T-helper 1 cell (primary cell): ENCODE measurements around the gene THSD7B.

ENCODE experiments used
- DNase-seq, 5 donors: peaks; one replicate each; pipeline ENCODE4 v3.0.0-alpha.2; 2012 to 2020

Gene THSD7B

GRCh38 chr2:137405496-137405895 is 640.2 kb downstream of the THSD7B start:
- no peak for DNase-seq

DNA sequence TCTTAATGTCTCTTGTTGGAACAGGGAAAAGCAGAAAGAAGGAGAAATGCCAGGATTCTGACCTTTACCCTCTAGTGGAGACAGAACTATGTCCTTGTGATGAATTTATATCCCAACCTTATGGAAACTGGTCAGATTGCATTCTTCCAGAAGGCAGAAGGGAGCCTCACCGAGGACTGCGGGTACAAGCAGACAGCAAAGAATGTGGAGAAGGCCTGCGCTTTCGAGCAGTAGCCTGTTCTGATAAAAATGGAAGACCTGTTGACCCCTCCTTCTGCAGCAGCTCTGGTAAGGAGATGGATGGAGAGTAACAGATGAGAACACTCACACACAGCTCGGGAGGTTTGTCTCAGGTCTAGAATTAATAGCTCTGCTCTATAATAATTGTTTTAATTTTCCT is 646.2 kb downstream of the THSD7B start:
- DNase-seq: no peak

DNA sequence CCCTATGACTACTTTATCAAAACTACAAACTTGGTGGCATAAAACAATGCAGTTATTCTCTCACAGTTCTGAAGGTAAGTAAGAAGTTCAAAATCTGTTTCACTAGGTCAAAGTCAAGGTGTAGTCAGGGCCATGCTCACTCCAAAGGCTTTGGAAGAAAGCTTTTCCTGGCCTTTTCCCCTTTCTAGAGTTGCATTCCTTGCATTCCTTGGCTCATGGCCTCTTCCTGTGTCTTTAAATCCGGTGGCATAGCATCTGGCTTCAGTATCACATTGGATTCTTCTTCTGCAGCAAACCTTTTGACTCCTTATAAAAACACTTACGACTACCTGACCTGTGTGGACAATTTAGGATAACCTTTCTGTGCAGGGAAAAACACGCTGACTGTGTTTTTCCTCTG is 655.4 kb downstream of the THSD7B start:
- DNase-seq: no peak

DNA sequence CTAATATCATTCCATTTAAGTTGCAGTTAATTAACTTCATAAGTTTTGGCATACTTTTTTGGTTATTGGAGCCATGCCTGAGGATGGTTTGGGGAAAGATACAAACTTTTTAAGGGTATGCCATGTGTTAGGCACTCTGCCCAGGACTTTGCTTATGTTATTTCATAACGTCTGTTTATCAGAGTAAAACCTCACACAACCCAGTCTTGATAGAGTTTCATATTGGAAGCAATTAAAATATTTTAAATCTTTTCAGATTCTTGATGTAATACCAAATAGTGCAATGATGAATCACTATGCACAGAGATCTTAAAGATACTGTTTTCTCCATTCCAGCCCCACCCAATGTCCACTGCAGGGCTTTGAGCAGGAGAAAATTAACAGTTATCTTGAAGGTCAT is 669.8 kb downstream of the THSD7B start:
- no peak for DNase-seq

DNA sequence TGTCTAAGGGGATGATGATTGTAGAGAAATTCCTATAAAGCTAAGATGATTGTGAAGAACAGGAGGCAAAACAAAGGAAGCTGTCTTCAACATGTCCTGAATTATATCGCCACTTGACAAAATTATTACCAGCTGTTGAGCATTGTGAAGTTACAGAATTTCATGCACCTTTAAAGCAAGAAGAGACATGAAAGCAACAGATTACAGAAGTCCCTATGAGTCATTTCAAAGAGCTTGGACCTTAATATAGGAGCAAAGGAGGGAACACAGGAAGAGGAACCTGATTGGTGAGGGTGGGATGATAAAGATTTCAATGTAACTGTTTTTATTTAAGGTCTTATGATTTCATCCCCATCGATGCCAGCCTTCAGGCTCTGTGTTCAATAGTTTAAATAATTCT is 672.0 kb downstream of the THSD7B start:
- no peak for DNase-seq

DNA sequence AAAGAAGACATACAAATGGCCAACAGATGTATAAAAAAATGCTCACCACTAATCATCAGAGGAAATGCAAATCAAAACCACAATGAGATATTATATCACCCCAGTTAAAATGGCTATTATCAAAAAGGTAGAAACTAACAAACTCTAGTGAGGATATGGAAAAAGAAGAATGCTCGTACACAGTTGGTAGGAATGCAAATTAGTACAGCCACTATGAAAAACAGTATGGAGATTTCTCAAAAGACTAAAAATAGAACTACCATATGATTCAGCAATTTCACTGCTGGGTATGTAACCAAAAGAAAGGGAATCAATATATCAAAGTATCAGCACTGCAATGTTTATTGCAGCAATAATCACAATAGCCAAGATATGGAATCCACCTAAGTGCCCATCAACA is 679.6 kb downstream of the THSD7B start:
- no peak for DNase-seq

DNA sequence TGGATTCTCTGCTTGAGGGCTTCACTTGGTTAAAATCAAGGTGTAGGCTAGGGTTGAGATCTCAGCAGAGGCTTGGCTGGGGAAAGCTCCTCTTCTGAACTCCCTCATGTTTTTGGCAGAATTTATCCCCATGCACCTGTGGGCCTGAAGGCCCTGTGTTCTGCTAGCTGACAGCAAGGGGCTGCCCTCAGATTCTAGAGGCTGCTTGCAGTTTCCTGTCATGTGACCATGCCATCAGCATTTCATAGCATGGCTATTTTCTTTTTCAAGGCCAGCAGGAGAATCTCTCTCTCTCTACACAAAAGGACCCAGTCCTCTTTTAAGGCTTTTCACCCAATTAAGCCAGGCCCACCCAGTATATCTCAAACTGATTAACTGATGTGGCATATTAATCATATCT is 684.1 kb downstream of the THSD7B start:
- no peak for DNase-seq

DNA sequence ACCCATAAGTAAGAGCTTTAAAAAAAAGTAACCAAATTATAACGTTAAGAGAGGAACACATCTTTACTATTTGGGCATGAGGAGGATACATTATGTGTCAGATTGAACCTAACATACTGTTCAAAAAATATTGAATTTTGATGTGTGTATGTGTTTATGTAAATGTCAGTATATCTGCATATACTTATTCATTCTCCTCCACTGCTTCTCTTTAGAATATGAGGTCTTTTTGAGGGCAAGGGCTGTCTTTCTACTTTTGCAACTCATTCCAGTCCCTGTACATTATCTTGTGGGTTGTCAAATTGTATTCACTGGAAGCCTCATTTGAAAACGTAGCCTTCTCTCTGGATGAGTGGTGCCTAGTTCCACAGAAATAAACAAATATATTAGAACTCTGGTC is 689.5 kb downstream of the THSD7B start:
- no peak for DNase-seq

DNA sequence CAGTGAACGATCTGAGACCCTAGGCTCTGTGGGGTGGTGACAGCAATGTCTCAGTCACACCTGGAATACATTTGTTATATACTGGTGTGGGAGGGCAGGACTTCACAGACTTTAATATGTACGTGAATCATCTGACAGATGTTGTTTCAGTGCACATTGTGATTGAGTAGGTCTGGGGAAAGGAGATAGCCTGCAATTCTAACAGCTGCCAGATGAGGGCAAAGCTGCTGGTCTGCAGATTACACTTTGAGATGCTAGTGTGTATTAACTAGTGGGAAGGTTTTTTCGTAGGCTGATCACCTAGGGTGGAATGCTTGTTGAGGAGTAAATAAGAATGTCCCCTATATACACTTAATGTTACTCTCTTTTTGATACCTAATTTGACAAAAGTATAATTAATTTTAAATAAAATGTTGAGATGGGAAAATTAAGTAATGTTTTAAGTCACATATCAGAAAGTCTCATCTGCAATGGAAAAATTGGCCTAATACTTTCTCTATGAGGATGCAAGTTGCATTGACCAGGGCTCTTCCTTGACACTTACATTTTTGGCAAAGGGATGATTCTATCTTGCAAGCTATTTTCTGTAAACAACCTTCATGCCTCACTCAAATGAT is 702.0 kb downstream of the THSD7B start:
- DNase-seq: no peak

GRCh38 chr2:137493261-137493660 is 727.9 kb downstream of the THSD7B start:
- no peak for DNase-seq

DNA sequence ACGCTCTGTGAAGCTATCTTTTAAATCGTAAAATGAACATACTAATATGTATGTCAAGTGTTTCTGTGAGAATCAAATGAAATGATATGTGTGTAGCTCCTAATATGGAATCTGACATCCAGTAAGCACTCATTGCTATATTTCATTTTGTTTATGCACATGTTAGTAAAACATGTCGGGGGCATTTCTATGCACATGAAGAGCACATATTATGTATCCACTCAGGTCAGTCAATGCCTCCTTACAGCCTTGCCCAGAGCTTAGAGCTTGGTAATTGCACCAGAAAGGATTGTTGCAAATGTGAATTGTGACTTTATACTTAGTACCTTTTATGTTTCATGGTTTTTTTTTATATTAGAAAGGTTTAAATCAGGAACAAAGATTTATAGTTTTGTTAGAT is 735.3 kb downstream of the THSD7B start:
- DNase-seq: no peak

DNA sequence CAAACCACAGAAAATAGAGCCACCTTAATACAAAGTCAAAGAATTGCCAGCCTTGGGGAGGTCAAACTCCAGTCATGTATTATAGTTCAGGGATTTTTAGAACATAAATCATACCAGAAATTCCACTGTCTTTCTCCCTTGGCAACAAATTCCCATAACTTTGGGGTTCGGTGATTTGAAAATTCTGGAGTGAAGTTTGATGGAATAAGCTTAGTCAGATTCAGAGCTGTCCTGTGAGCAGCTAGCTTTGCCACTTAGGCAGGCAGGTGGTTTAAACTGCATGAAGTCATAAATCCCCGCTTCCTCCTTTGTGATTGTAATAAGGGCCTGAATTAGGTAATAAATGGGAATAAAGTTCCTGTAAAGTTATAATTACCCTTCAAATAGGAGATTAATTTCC is 741.9 kb downstream of the THSD7B start:
- DNase-seq: no peak

GRCh38 chr2:137508739-137509384 is 743.5 kb downstream of the THSD7B start:
- no peak for DNase-seq

DNA sequence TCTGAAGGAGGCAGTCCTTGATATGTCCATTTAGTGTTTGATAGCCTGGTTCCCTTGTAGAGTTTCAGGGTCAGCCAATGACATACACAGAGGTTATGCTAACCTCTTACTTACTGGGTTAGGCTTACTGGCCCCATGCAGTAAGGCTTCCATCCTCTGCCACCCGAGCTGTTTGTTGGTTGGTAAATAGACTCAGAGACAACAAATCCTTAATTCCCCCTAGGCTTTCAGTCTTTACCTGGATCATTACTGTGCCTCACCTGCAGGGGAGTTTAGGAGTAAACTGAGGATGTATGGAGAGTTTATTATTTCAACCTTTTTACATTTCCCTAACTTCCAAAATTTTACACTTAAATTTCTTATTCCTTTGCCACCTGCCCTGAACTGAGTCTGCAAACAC is 746.2 kb downstream of the THSD7B start:
- DNase-seq: no peak

DNA sequence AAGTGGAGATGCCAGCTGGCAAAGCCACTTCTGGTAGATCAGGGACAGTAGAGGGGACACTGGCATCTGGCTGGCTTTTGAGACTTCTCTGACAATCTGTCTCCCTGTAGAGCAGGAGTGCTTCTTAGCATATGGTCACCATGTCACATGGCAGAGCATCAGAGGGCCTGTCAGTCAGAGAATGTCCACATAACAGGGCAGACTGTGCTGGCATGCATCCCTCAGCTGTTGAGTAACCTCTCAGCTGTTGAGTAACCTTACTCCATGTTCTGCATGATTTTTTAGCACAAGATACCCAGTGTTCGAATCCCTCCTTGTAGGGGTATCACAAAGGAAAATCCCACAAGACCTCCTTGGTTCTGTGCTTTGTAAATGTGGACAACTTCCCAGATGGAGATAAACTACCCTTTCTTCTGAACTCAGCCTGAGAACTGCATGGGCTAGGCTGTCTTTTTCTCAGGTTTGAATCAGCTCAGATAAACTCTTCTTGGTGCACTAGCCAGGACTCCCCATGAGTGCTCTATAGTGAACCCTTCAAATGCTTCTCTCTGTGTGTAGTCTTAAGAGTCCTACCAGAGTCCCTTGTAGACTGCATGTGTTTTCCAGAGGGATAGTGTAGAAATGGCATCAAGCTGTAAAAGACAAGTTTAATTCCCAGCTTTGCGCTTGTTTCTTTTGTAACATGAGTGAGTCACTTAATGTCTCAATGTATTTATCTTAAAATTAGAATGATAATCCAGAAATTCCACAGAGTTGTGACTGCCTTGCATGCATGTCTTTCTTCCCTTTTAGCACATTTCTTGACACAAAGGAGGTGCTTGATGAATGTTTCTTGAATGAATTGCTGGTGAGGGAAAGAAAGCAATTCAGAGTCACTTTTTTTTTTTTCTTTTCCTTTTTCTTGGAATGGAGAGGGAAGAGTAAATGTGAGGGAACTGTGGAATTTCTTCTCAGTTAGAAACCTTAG is 756.6 kb downstream of the THSD7B start:
- no peak for DNase-seq

DNA sequence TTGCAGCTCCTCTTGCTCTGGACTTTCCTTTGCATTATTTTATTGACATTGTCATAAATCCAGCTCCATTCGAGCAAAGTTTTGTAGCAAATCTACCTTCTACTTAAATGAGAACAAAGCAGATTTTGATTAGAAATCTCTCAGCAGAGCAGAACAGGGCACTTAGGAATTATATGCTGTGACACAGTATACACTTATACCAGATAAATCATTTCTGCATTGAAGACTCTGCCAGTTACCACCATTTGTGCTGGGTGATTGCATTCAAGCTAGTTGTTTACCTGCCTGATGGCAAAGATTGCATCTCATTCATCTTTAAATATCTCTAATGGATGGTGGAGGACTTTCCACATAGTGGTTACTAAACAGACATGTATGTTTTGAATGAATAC is 757.3 kb downstream of the THSD7B start:
- no peak for DNase-seq

- no peak for DNase-seq
These were observed 758.6 kb downstream of the THSD7B start for GRCh38 chr2:137523931-137524330.

DNA sequence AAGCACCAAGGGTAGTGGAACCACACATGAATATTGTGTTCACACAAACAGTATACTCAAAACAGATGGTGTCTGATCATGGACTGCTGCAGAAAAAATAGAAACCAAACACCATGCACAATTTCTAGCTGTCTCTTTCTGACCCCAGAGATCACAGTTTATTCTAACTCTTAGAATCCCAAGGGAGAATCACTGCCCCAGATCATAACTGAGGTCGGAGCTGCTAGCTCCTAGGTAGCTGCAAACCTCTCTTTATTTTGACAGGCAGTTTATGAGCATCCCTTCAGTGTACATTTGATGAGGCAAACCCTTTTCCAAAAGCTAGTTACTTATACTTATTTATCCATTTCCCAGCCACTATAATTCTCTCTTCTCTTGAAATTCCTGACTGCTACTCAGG is 759.8 kb downstream of the THSD7B start:
- no peak for DNase-seq

DNA sequence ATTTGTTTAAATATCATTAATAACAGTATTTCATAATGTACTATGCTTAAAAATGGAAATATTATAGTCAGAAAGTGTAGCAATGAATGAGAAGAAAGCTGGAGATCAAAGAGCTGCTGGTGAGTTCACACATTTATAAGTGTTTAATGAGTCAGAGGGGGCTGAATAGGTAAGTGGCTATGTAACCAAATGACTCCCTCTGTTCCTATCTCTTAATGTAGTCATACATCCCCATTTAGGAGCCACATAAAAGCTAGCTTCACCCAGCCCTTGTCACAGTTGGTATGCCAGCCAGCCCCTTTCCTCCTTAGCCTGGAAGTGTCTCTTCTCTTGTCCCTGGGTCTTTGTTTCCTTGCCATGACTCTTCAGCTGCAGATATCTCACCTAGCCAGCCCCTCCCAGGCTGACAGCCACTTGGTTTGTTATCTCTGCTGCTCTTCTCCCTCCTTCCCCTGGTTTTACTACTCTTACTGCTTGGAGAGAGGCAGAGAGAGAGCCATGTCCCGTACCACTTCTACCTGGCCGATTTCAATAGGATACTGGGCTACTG is 760.4 kb downstream of the THSD7B start:
- no peak for DNase-seq

DNA sequence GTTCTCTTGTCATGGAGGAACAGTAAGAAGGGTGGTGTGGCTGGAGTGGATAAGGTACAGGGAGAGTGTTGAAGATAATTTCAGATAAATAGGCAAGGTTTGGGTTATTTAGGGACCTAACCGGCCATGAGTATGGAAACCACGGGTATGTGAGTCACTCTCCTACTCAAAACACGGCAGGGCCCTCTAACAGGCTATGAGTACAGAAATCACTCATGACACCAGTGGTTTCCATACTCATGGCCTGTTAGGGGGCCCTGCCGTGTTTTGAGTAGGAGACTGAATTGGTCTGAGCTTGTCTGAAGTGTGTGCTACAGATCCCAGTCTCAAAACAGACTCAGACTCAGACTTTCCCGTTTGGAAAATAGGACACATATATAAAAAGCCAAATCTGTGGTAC is 770.6 kb downstream of the THSD7B start:
- no peak for DNase-seq

- DNase-seq: no peak
These were observed 774.0 kb downstream of the THSD7B start for GRCh38 chr2:137539336-137539735.

DNA sequence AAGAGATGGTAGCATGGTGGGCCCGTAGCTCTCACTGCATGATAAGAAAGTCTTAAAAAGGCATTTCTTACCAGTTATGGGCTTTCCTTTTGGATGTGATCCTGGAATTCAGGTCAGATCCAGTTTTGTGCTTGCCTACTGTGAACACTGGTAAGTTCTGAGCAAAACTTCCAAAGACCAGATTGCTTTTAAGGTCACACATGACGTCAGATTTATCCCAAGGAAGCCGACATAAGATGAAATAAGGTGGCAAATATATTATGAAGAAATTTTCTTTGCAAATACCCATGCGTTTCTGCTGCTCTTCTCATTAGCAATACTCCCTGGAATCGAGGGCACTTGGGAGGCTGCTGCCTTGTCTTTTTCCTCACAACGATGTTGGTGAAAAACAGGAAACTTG is 782.5 kb downstream of the THSD7B start:
- no peak for DNase-seq

- no peak for DNase-seq
These were observed 801.0 kb downstream of the THSD7B start for GRCh38 chr2:137566387-137566786.

GRCh38 chr2:137570484-137570883 is 805.1 kb downstream of the THSD7B start:
- DNase-seq: no peak
